Osteoblast (primary cell): ENCODE measurements around the gene MS4A3. TPM values are rescaled to one million over a fixed set of nuclear protein-coding genes. Genes with fewer than 3 reads are reported as not detected.
A peak's percentile ranks its signal among the peaks of the same experiment; 100 is the strongest.
"Not testable (repeated sequence)": the region's sequence is repeated elsewhere in the genome, so short reads cannot be mapped to it uniquely, and the experiment has no call there.

Experiments used
- DNase-seq: peaks from one replicate; pipeline ENCODE4 v3.0.0; 2011; ENCODE audit warnings: low spot score, mixed read lengths; ENCODE audit not compliant: insufficient read length; ENCODE audit errors: missing footprints
- H2AFZ ChIP-seq: 2 replicates; pipeline ENCODE4 v1.6.0; 2011; ENCODE audit warnings: mild to moderate bottlenecking, low read length
- H3K27ac ChIP-seq: 2 replicates; pipeline ENCODE4 v1.5.1; 2011; ENCODE audit warnings: mild to moderate bottlenecking, low read depth, low read length, moderate library complexity
- H3K27me3 ChIP-seq: 2 replicates; pipeline ENCODE4 v1.6.0; 2012; ENCODE audit warnings: mild to moderate bottlenecking, control low read depth, inconsistent platforms, low read length, moderate library complexity; ENCODE audit not compliant: insufficient read depth
- H3K36me3 ChIP-seq: 2 replicates; pipeline ENCODE4 v1.5.1; 2011; ENCODE audit warnings: mild to moderate bottlenecking, low read length, control low read depth, moderate library complexity; ENCODE audit not compliant: insufficient read depth
- H3K4me1 ChIP-seq: 2 replicates; pipeline ENCODE4 v1.5.1; 2011; ENCODE audit warnings: mild to moderate bottlenecking, low read length, control low read depth, moderate library complexity; ENCODE audit not compliant: insufficient read depth
- H3K4me2 ChIP-seq: 2 replicates; pipeline ENCODE4 v1.6.0; 2011; ENCODE audit warnings: mild to moderate bottlenecking, low read length; ENCODE audit not compliant: insufficient read depth
- H3K4me3 ChIP-seq: fragments of 200-600 bp; sonication (generic); 3 replicates; pipeline ENCODE4 v1.5.1; 2012; ENCODE audit warnings: mild to moderate bottlenecking, low read length, inconsistent platforms; ENCODE audit not compliant: insufficient read depth
- H3K79me2 ChIP-seq: 2 replicates; pipeline ENCODE4 v1.6.0; 2012; ENCODE audit warnings: mild to moderate bottlenecking, low read length, control low read depth, inconsistent platforms; ENCODE audit not compliant: insufficient read depth
- H3K9me3 ChIP-seq: 2 replicates; pipeline ENCODE4 v1.5.1; 2011; ENCODE audit warnings: low read depth, low read length, control low read depth
- H4K20me1 ChIP-seq: 2 replicates; pipeline ENCODE4 v1.6.0; 2012; ENCODE audit warnings: mild to moderate bottlenecking, low read length, control low read depth; ENCODE audit not compliant: insufficient read depth
- CTCF ChIP-seq: IDR thresholded peaks from 2 replicates; pipeline ENCODE4 v1.5.1; 2011; ENCODE audit warnings: mild to moderate bottlenecking, low read depth, low read length, moderate library complexity; ENCODE audit errors: extremely low read depth
- total RNA-seq: library from RNA; depleted of rRNA; stranded (reverse); fragments of >200 nt; gene quantifications from 2 replicates; pipeline ENCODE4 v1.2.3, GENCODE V29; 2012

Gene MS4A3
- total RNA-seq, 1 donor, result not detected

GRCh38 chr11:60108631-60109030 lies 52.2 kb downstream of the MS4A3 start:
- not testable (repeated sequence) for H3K4me3 ChIP-seq, H3K9me3 ChIP-seq, H3K27me3 ChIP-seq, H4K20me1 ChIP-seq, H2AFZ ChIP-seq, H3K79me2 ChIP-seq, H3K36me3 ChIP-seq, H3K27ac ChIP-seq, DNase-seq, H3K4me1 ChIP-seq, H3K4me2 ChIP-seq

GRCh38 chr11:60111793-60112192 lies 55.3 kb downstream of the MS4A3 start:
- Histone ChIP-seq H2AFZ (no peak overlapping the region), H3K79me2 (no peaks in the 10 kb centered on the region), H3K4me1 (no peaks in the 10 kb centered on the region), H3K9me3 (no peaks in the 10 kb centered on the region), H3K36me3 (no peaks in the 10 kb centered on the region), H3K4me2 (no peak overlapping the region), H4K20me1 (no peaks in the 10 kb centered on the region), H3K4me3 (no peak overlapping the region), H3K27me3 (no peaks in the 10 kb centered on the region), H3K27ac (no peak overlapping the region)
- peak; percentile 9 for DNase-seq
- no peak for TF ChIP-seq CTCF

- no peak overlapping the region for H3K27ac ChIP-seq
- DNase-seq, result no peak
- no peaks in the 10 kb centered on the region for H4K20me1 ChIP-seq
- H3K79me2 ChIP-seq, result no peaks in the 10 kb centered on the region
- H2AFZ ChIP-seq, result no peak overlapping the region
- H3K4me3 ChIP-seq, result no peak overlapping the region
- no peaks in the 10 kb centered on the region for H3K4me1 ChIP-seq
- TF ChIP-seq CTCF, result no peak
- H3K4me2 ChIP-seq, result no peak overlapping the region
- no peaks in the 10 kb centered on the region for H3K36me3 ChIP-seq
- no peaks in the 10 kb centered on the region for H3K27me3 ChIP-seq
- no peaks in the 10 kb centered on the region for H3K9me3 ChIP-seq
Observed at GRCh38 chr11:60116996-60117790, 60.7 kb downstream of the MS4A3 start.

- no peaks in the 10 kb centered on the region for H3K79me2 ChIP-seq
- no peak for TF ChIP-seq CTCF
- no peak for DNase-seq
- H2AFZ ChIP-seq, result no peak overlapping the region
- no peaks in the 10 kb centered on the region for H3K36me3 ChIP-seq
- no peak overlapping the region for H3K4me3 ChIP-seq
- no peaks in the 10 kb centered on the region for H4K20me1 ChIP-seq
- no peaks in the 10 kb centered on the region for H3K4me1 ChIP-seq
- H3K4me2 ChIP-seq, result no peak overlapping the region
- H3K9me3 ChIP-seq, result no peaks in the 10 kb centered on the region
- no peak overlapping the region for H3K27ac ChIP-seq
- H3K27me3 ChIP-seq, result no peaks in the 10 kb centered on the region
Observed at GRCh38 chr11:60118338-60118737, 61.9 kb downstream of the MS4A3 start.
